Measurements from ENCODE around the gene ANO1.

DNA sequence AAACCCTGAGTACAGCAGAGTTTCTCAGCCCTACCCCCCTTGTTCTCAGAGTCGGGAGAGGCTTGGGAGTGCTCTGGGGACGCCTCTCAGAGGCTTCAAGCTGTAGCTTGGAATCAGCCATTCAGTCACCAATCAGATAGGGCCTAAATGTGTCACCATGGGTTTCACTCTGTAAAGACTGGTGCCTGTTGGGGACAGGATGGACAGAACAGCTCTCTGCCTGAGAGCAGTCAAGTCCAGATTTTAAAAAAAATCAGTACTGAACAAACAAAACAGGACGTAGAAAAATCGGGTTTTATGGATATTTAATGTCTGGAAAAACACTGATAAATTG is 126.3 kb downstream of the ANO1 start:
- TF ChIP-seq POLR2AphosphoS5 (IDR thresholded peaks at IDR 0.05) (no peak), POLR2A (IDR thresholded peaks at IDR 0.05) (no peak)
- TF ChIP-seq, protein P1, sequence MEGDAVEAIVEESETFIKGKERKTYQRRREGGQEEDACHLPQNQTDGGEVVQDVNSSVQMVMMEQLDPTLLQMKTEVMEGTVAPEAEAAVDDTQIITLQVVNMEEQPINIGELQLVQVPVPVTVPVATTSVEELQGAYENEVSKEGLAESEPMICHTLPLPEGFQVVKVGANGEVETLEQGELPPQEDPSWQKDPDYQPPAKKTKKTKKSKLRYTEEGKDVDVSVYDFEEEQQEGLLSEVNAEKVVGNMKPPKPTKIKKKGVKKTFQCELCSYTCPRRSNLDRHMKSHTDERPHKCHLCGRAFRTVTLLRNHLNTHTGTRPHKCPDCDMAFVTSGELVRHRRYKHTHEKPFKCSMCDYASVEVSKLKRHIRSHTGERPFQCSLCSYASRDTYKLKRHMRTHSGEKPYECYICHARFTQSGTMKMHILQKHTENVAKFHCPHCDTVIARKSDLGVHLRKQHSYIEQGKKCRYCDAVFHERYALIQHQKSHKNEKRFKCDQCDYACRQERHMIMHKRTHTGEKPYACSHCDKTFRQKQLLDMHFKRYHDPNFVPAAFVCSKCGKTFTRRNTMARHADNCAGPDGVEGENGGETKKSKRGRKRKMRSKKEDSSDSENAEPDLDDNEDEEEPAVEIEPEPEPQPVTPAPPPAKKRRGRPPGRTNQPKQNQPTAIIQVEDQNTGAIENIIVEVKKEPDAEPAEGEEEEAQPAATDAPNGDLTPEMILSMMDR (IDR thresholded peaks at IDR 0.05), result no peak

Measured in breast epithelium (tissue), 3 donors.